Natural killer cell treated with Interleukin-12 subunit alpha and Interleukin-12 subunit beta and Interleukin-15 and Interleukin-18, amount 100 ng/mL, for 72 hours (primary cell): Measurements from ENCODE around the gene STRN4. TPM values are rescaled to one million over a fixed set of nuclear protein-coding genes. Genes with fewer than 3 reads are reported as not detected.

Experiments used
- ATAC-seq, 2 donors: fragments of 150-1000 bp; cut with Tn5 transposase in 1 of 2; sonication (Bioruptor Pico), chemical (Tn5 transposase) in 1 of 2; 2 replicates each; pipeline ENCODE4 v1.10.0; 2021
- DNase-seq: peaks from one replicate; pipeline ENCODE4 v3.0.0; 2022; ENCODE audit warnings: low spot score
- H3K27ac Mint-ChIP-seq, 2 donors: 1 replicate in 1 of 2; 2 replicates in 1 of 2; pipeline ENCODE4 v1.8.0; 2022; ENCODE audit warnings: mixed read lengths in 2 of 2, mild to moderate bottlenecking in 1 of 2, moderate library complexity in 1 of 2
- H3K27me3 Mint-ChIP-seq, 2 donors: 1 replicate in 1 of 2; 2 replicates in 1 of 2; pipeline ENCODE4 v1.8.0; 2022; ENCODE audit warnings: mixed read lengths in 2 of 2
- H3K36me3 Mint-ChIP-seq: one replicate; pipeline ENCODE4 v1.8.0; 2022; ENCODE audit warnings: mixed read lengths
- H3K4me1 Mint-ChIP-seq, 2 donors: 1 replicate in 1 of 2; 2 replicates in 1 of 2; pipeline ENCODE4 v1.8.0; 2022; ENCODE audit warnings: low read depth in 2 of 2, mixed read lengths in 2 of 2, mild to moderate bottlenecking in 1 of 2
- H3K4me3 Mint-ChIP-seq: one replicate; pipeline ENCODE4 v1.8.0; 2022; ENCODE audit warnings: mixed read lengths
- H3K9me3 Mint-ChIP-seq: 2 replicates; pipeline ENCODE4 v1.8.0; 2022; ENCODE audit warnings: mixed read lengths
- total RNA-seq, 2 donors: library from RNA; stranded (reverse); gene quantifications; one replicate each; pipeline ENCODE4 v1.2.3, GENCODE V29; 2022

Gene STRN4
- total RNA-seq, 2 donors from 2014 or later = 88.9 to 121 TPM

DNA sequence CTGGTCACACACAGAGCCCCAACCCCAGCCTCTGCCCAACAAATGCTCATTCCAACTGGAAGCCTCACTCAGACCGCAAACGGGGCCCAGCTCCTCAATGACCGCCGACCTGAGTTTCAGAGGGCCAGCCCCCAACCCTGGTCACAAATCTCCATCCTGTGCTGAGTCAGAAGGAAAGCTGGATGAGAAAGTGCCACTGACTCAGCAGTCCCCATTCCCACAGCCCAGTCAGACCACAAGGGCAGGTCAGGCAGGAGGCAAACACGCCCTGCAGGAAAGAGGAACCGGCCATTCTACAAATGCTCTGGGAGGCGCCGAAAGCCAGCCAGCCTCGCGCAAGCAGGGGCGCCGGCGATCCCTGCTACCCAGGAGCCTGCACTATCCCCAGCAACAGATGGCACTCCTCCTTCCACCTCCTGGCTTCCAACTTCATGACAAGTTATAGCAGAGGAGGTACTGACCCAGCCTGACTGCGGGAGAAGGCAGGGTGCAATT, 15.2 kb downstream of the STRN4 start:
- Mint-ChIP-seq H3K36me3 (peaks cover 5% of the 10 kb centered on the region), H3K4me3 (no peak overlapping the region), H3K27ac (peak overlapping the region; percentile 4 to 80), H3K27me3 (no peaks in the 10 kb centered on the region), H3K4me1 (peaks cover 21 to 30% of the 10 kb centered on the region in 2 donors), H3K9me3 (no peaks in the 10 kb centered on the region)
- no peak for DNase-seq
- peak in 1 of 2 donors; percentile 32 for ATAC-seq

DNA sequence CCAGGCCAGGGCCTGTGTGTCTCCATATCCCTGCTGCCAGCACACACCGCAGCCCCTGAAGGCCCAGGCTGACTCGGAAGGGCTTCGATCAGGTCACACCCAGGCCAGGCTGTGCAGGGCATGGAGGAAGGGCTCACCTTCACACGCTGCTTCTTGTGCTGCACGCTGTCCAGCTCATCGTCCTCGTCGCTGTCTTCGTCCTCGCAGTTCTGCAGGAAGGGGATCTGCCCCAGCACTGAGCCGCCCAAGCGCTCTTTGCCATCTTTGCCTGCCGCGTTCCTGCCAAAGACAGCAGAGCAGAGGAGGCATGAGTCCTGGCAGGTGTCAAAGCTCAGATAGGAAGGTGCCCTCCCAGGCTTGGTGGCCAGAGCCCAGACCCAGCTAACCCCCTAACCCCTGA, 15.7 kb downstream of the STRN4 start:
- H3K36me3 Mint-ChIP-seq = peaks cover 5% of the 10 kb centered on the region
- no peaks in the 10 kb centered on the region for H3K9me3 Mint-ChIP-seq
- no peak overlapping the region for H3K4me3 Mint-ChIP-seq
- H3K4me1 Mint-ChIP-seq = peaks cover 21 to 30% of the 10 kb centered on the region in 2 donors
- ATAC-seq = no peak
- H3K27ac Mint-ChIP-seq = peak overlapping the region; percentile 4 to 80
- no peak for DNase-seq
- H3K27me3 Mint-ChIP-seq = no peaks in the 10 kb centered on the region

DNA sequence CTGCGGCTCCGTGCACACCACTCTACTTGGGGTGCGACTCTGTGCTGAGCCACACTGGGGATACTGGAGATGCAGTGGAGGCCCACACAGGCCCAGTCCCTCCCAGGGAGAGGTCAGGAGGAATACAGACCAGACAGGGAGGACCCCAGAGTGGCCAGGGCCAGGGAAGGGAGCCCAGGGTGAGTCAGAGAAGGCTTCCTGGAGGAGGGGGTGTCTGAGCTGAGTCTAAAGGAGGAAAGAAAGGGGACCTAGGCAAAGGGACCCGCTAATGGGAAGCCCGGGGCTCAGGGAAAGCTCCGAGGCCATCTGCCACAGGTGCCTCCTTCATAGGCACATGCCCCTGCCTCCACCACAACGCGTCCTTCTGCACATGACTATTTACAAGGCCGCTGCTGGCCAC, 16.1 kb downstream of the STRN4 start:
- Mint-ChIP-seq H3K36me3 (peaks cover 5% of the 10 kb centered on the region), H3K9me3 (no peaks in the 10 kb centered on the region), H3K4me3 (no peak overlapping the region), H3K27ac (no peak overlapping the region), H3K4me1 (peaks cover 21 to 30% of the 10 kb centered on the region in 2 donors), H3K27me3 (no peaks in the 10 kb centered on the region)
- DNase-seq = no peak
- no peak for ATAC-seq

DNA sequence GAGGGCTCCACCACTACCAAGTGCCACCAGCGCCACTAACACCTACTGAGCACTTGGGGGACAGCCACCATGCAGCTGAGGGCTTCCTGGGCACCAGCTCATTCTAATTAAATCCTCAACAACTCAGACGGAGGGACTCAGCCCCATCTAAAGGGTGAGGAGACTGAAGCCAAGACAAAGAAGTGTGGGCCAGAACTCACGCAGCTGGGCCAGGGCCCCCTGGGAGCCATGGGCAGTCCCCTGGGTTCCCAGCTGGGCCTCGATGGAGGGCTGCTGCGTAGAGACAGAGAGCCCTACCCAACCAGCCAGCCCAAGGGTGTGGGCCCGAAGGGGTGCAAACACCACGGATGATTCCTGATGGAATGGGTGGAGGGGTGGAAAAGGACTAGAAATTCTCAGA, 16.6 kb downstream of the STRN4 start:
- H3K36me3 Mint-ChIP-seq = peaks cover 5% of the 10 kb centered on the region
- no peaks in the 10 kb centered on the region for H3K9me3 Mint-ChIP-seq
- no peak for DNase-seq
- no peak overlapping the region for H3K27ac Mint-ChIP-seq
- no peak overlapping the region for H3K4me3 Mint-ChIP-seq
- no peaks in the 10 kb centered on the region for H3K27me3 Mint-ChIP-seq
- peaks cover 21 to 30% of the 10 kb centered on the region in 2 donors for H3K4me1 Mint-ChIP-seq
- no peak for ATAC-seq

DNA sequence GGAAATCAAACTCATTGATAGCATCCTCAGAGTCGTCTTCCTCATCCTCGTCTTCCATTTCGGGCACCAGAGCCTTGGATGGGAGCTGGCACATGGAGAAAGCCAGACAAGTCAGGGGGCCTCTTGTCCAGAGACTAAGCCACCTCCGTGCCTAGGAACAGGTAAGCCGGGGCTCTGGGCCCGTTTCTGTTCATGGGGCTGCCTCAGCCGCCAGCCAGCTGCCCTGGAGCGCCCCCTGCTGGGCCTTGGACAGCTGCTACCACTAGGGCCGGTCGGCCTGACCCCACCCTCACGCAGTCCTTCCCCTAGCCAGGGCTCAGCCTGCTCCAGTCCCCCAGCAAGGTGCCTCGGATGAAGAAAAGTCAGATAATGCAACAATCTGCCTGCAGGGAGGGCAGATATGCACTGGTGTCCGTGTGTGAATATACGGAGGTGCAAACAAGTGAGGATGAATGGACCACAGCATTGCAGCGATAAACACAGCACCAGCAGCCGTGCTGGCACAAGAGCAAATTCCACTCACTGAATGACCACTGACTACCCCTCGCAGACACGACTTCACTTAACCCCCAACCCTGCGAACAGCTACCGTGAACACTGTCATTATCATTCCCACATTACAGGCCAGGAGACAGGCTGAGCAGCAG, 17.4 kb downstream of the STRN4 start:
- Mint-ChIP-seq H3K36me3 (peaks cover 2% of the 10 kb centered on the region), H3K27ac (no peak overlapping the region), H3K27me3 (no peaks in the 10 kb centered on the region)

DNA sequence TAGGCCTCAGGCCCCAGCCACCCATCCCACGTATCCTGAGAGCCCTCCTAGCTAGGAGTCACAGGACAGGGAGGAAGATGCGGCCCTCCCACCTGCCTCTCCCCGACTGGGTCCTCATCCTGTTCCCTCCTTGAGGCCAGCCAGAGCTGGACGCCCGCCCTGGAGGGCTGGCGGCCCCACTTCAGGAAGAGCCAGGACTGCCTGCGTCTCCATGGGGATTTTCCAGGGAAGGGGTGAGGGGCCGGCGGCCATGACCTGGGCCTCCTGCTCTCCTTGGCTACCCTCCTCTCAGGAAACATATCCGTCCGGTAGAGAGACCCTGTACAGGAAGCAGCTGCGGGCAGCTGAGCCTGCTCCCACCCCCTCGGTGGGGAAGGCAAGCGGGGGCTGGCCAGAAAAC, 18.0 kb downstream of the STRN4 start:
- Mint-ChIP-seq H3K27ac (no peak overlapping the region), H3K4me3 (no peak overlapping the region), H3K4me1 (peaks cover 21 to 40% of the 10 kb centered on the region in 2 donors), H3K36me3 (no peaks in the 10 kb centered on the region), H3K27me3 (no peaks in the 10 kb centered on the region), H3K9me3 (no peaks in the 10 kb centered on the region)
- no peak for DNase-seq
- ATAC-seq = no peak

More for the DNA sequence above, 17.4 kb downstream of the STRN4 start:
- peaks cover 21 to 35% of the 10 kb centered on the region in 2 donors for H3K4me1 Mint-ChIP-seq
- no peaks in the 10 kb centered on the region for H3K9me3 Mint-ChIP-seq
- peak; percentile 78 for DNase-seq
- peak; percentile 77 to 83 for ATAC-seq
- no peak overlapping the region for H3K4me3 Mint-ChIP-seq

DNA sequence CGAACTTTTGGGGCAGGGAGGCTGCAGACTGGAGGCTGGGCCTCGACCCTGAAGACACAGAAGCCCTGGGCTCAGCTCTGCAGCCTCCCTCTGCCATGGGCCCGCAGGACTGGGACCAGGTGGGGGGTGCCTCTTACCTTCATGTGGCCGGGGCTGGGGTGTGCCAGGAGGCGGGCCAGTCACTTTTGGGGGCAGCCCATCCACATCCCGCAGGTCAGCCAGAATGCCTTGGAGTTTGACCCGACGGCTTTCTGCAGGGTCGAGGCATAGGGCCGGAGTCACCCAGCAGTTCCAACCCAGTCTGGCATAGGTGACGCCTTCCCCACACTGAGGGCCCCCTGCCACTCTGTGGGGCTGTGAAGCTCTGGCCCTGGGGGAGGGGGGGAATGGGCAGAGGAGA, 18.5 kb downstream of the STRN4 start:
- Mint-ChIP-seq H3K9me3 (no peaks in the 10 kb centered on the region), H3K27me3 (no peaks in the 10 kb centered on the region), H3K4me3 (no peak overlapping the region), H3K27ac (no peak overlapping the region), H3K4me1 (peaks cover 22 to 42% of the 10 kb centered on the region in 2 donors), H3K36me3 (no peaks in the 10 kb centered on the region)
- ATAC-seq (no peak), DNase-seq (peak; percentile 56)

DNA sequence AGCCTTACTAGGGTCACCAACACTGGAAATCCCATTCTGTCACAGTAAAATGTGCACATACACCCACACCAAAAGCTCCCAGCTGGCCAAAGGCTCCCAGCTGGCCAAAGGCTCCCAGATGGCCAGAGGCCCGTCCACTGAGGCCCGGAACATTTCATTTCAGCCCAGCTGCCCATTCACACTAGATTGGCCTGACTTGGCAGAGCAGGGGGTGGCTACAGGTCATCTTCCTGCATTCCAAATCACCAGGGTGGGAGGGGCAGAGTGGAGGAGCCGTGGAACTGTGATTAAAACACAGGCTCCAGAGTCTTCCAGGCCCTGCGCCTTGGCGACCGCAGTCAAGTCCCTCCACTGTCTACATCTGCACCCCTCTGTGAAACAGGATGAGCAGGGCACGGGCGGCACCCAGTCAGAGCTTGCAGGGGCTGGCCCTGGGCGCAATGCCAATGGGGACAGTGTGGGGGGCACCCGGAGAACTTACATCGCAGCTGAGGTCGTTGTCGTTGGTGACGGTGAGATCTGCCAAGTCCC, 19.2 kb downstream of the STRN4 start:
- no peak overlapping the region for H3K4me3 Mint-ChIP-seq
- no peak overlapping the region for H3K27ac Mint-ChIP-seq
- H3K27me3 Mint-ChIP-seq = no peaks in the 10 kb centered on the region
- ATAC-seq = no peak
- no peaks in the 10 kb centered on the region for H3K9me3 Mint-ChIP-seq
- peak; percentile 49 for DNase-seq
- peaks cover 26 to 45% of the 10 kb centered on the region in 2 donors for H3K4me1 Mint-ChIP-seq
- no peaks in the 10 kb centered on the region for H3K36me3 Mint-ChIP-seq

DNA sequence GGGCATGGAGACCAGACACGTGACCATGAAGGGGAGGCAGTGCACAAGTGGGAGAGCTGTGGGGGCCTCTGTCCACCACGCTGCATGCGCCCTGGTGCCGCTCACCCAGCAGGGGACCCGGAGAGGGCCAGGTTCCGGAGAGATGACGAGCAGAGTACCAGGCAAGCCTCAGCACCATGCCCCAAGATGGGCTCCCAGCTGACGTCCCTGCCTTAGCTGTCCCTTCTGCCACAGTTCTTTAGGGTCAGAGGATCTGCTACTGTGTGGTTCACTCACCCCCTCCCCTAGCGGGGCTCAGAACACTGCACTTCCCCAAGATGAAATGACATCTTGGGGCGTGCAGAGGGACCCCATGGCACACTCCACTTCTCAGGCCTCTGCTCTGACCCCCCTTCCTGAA, 19.7 kb downstream of the STRN4 start:
- DNase-seq = peak; percentile 8
- Mint-ChIP-seq H3K9me3 (no peaks in the 10 kb centered on the region), H3K36me3 (no peaks in the 10 kb centered on the region), H3K4me3 (no peak overlapping the region), H3K27ac (no peak overlapping the region), H3K4me1 (peaks cover 23 to 43% of the 10 kb centered on the region in 2 donors), H3K27me3 (no peaks in the 10 kb centered on the region)
- ATAC-seq = no peak

DNA sequence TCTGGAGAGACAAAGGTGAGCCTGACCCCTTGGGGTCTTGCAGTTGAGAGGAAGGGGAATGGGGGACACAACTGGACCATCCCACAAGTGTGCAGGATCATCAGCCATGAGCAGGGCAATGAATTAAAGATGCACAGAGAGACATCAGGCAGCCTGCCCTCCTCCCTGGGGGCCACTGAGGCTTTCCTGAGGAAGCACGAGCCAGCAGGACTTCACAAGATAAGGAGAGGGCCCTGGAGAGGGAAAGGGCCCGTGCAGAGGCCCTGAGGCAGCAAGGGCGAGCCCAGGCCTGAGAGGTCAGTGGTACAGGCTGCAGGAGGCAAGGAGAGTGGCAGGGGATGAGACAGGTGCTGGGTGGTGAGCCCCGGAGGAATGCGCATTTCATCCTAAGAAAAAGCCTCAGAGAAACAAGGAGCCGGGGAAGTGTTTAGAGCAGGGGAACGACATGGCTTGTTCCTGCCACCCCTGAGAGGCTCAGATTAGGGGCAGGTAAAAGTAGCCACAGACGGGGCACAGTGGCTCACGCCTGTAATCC, 20.3 kb downstream of the STRN4 start:
- H3K4me1 Mint-ChIP-seq = peaks cover 17 to 40% of the 10 kb centered on the region in 2 donors
- no peak for ATAC-seq
- peak; percentile 55 for DNase-seq
- H3K27ac Mint-ChIP-seq = no peak overlapping the region
- H3K9me3 Mint-ChIP-seq = no peaks in the 10 kb centered on the region
- no peaks in the 10 kb centered on the region for H3K27me3 Mint-ChIP-seq
- H3K36me3 Mint-ChIP-seq = no peaks in the 10 kb centered on the region
- H3K4me3 Mint-ChIP-seq = no peak overlapping the region

DNA sequence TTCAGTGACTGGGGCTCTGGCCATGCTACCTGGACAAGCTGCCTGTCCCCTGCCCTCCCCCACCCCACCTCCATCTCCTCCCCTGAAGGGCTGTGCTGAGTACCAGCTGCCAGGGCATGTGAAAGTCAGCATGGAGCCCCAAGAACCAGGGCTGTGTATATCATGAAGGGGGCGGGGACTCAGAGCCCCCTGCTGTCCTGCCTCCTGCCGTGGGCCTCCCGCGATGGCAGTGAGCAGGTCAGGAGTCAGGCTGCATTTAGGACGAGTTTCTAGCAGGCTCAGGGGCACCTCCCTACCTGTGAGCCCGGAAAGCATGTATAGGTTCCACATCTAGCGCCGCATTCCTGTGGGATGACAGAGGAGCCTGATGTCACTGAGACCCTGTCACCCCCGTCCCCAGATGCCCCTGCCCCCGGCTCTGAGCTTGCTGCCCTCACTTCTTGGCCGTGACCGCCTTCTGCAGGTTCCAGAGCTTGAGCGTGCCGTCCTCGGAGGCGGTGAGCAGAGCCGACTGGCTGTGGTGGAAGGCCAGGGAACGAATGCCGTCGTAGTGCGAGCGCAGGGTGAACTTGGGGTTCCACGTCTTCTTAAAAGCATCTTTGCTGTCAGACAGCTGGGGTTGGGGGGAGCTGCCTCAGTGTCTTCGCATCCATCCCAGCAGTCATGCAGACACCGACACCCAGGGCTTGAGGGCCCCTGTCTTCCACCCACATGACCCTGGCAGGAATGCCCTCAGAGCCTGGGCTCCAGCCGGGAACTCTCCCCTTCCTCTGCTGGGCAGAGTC, 21.0 kb downstream of the STRN4 start:
- Mint-ChIP-seq H3K36me3 (no peaks in the 10 kb centered on the region), H3K4me3 (no peak overlapping the region), H3K27ac (no peak overlapping the region), H3K27me3 (no peaks in the 10 kb centered on the region), H3K9me3 (no peaks in the 10 kb centered on the region), H3K4me1 (peaks cover 15 to 39% of the 10 kb centered on the region in 2 donors)
- no peak for ATAC-seq
- no peak for DNase-seq

DNA sequence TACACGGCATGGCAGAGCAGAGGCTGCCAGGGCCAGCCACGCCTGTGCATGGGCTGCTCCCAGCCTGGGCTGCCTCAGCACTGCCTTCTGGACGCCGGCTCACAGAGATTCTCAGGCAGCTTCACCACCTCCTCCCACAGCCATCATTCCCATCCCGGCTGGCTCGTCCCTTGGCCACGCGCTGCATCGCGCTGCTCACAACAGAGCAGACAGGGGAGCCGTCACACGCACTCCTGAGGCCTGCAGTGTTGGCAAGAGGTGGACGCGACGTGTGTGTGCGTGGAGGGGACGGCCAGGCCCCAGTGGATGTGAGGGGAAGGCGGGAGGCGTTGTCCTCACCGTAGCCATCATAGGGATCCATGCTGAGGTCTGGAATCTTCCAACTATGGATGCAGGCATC, 21.8 kb downstream of the STRN4 start:
- H3K4me1 Mint-ChIP-seq = peaks cover 18 to 40% of the 10 kb centered on the region in 2 donors
- H3K27ac Mint-ChIP-seq = peak overlapping the region in 1 of 2 donors; percentile 66
- no peaks in the 10 kb centered on the region for H3K36me3 Mint-ChIP-seq

DNA sequence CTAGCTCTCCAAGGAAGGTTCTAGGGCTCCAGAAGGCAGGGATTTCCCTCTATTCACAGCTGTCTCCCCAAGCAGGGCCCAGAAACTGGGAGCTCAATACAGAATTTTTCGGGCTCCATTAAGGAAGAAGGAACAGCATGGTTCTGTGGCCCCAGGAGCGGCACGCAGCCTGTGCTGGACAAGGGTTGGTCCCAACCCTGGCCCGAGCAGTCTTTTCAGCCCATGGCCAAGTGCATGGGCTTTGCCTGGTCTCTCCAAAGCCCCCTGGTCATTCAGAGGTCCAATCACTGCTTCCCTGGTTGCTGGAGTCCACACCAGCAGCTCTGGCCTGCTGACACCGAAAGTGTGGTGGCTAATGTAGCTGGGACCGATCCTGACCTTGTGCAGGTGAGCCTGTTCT, 22.8 kb downstream of the STRN4 start:
- ATAC-seq = no peak
- DNase-seq = peak; percentile 57
- no peaks in the 10 kb centered on the region for H3K9me3 Mint-ChIP-seq
- H3K27me3 Mint-ChIP-seq = no peaks in the 10 kb centered on the region
- H3K27ac Mint-ChIP-seq = peak overlapping the region in 1 of 2 donors; percentile 33
- no peak overlapping the region for H3K4me3 Mint-ChIP-seq
- H3K4me1 Mint-ChIP-seq = peaks cover 21 to 40% of the 10 kb centered on the region in 2 donors
- H3K36me3 Mint-ChIP-seq = no peaks in the 10 kb centered on the region

More for the DNA sequence above, 21.8 kb downstream of the STRN4 start:
- Mint-ChIP-seq H3K27me3 (no peaks in the 10 kb centered on the region), H3K4me3 (no peak overlapping the region), H3K9me3 (no peaks in the 10 kb centered on the region)
- DNase-seq (peak; percentile 45), ATAC-seq (no peak)

DNA sequence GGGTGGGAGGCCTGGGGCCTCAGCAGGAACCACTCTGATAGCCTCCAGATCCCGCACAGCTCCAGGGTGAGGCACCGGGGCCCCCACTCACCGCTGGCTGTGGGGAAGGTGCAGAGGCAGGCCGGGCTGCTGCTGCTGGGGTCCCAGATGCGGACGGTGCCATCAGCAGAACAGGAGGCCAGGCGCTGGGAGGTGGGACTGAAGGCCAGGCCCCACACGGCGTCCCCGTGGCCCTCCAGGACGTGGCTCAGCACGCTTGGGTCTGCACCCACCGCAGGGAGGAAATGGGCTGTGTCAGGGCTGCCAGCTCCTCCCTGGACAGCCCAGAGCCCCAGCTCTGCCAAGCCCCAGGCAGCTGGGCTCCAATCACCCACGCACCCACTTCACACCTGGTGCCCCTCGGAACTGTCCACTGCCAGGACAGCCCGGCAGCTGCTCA, 23.2 kb downstream of the STRN4 start:
- ATAC-seq (peak; percentile 75 to 80), DNase-seq (peak; percentile 72)
- no peaks in the 10 kb centered on the region for H3K36me3 Mint-ChIP-seq
- no peaks in the 10 kb centered on the region for H3K9me3 Mint-ChIP-seq
- H3K4me1 Mint-ChIP-seq = peaks cover 25 to 44% of the 10 kb centered on the region in 2 donors
- peak overlapping the region in 1 of 2 donors; percentile 33 for H3K27ac Mint-ChIP-seq
- no peak overlapping the region for H3K4me3 Mint-ChIP-seq
- no peaks in the 10 kb centered on the region for H3K27me3 Mint-ChIP-seq
